Measurements from ENCODE around the gene TMEM132D.

TMEM132D gene

DNA sequence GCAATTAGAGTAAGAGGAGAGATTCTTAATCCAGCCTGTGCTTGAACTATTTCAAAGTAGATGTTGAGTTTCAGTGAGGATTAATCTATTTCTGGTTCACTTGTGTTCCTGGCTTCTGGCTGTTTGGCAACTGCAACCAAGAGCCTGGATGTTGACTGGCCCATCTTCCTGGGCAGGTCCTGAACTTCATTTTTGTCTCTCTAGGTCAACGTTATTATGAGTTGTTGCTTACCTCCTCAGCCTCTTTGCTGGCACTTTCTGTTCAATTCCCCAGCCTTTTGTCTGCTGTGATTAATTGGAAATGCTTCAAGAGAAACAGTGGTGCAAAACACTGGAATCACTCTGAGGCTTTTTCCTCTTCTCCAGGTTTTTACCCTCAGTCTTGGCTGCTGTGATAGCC, 56.8 kb downstream of the TMEM132D start:
- TF ChIP-seq, protein P1, sequence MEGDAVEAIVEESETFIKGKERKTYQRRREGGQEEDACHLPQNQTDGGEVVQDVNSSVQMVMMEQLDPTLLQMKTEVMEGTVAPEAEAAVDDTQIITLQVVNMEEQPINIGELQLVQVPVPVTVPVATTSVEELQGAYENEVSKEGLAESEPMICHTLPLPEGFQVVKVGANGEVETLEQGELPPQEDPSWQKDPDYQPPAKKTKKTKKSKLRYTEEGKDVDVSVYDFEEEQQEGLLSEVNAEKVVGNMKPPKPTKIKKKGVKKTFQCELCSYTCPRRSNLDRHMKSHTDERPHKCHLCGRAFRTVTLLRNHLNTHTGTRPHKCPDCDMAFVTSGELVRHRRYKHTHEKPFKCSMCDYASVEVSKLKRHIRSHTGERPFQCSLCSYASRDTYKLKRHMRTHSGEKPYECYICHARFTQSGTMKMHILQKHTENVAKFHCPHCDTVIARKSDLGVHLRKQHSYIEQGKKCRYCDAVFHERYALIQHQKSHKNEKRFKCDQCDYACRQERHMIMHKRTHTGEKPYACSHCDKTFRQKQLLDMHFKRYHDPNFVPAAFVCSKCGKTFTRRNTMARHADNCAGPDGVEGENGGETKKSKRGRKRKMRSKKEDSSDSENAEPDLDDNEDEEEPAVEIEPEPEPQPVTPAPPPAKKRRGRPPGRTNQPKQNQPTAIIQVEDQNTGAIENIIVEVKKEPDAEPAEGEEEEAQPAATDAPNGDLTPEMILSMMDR (conservative IDR thresholded peaks at IDR 0.05; ENCODE audit: control insufficient read depth, insufficient read depth, low read depth, low read length), result no peak
- DNase-seq (ENCODE audit: low read depth), result no peak
- H3K4me3 ChIP-seq (ENCODE audit: control insufficient read depth, low read depth, low read length), result no peak overlapping the region

DNA sequence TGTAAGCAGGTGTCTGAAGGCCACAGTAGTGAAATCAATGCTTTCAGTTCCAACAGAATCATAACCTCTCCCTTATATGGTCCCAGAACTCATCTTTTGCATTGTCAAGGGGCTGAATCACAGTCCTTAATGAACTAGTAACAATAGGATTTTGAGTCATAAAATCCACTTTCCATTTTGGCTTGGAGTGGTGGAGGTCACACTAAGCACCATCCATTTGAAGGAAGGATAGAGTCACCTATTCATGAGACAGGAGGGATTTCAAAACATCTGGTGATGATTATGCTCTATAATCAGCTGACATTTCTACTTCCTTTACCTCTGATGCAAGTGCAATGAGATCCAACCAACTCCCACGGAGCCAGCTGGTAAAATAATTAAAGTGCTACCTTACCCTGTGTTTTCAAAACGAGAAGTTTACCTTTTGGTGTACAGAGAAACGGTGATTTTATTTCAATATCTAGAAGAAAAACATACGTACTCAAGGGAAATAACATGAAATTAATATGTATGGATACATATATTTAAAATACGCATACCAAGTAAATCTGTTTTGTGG, 59.1 kb downstream of the TMEM132D start:
- H3K4me3 ChIP-seq (ENCODE audit: control insufficient read depth, low read depth, low read length), result no peak overlapping the region
- DNase-seq (ENCODE audit: low read depth), result no peak
- TF ChIP-seq, protein P1 (conservative IDR thresholded peaks at IDR 0.05; ENCODE audit: control insufficient read depth, insufficient read depth, low read depth, low read length), result no peak

DNA sequence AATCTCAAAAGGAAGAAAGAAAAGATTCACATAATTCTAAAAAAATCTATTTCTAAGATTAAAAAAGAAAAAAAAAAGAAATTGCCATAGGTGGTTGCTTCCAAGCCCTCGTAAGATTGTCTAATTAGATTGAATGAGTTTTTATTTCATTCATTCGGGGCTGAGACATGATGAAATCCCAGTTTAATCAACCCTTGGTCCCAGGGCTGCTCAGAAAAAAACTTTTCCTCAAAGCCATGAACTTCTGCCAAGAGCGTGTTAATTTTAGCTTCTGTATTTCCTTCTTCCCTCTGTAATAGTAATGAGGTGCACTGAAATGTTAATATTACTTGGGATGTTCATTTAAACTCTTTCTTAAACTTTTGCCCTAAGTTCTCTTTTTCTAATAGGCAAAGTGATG, 62.6 kb downstream of the TMEM132D start:
- no peak overlapping the region for H3K4me3 ChIP-seq (ENCODE audit: control insufficient read depth, low read depth, low read length)
- TF ChIP-seq, protein P1 (conservative IDR thresholded peaks at IDR 0.05; ENCODE audit: control insufficient read depth, insufficient read depth, low read depth, low read length), result no peak
- no peak for DNase-seq (ENCODE audit: low read depth)

DNA sequence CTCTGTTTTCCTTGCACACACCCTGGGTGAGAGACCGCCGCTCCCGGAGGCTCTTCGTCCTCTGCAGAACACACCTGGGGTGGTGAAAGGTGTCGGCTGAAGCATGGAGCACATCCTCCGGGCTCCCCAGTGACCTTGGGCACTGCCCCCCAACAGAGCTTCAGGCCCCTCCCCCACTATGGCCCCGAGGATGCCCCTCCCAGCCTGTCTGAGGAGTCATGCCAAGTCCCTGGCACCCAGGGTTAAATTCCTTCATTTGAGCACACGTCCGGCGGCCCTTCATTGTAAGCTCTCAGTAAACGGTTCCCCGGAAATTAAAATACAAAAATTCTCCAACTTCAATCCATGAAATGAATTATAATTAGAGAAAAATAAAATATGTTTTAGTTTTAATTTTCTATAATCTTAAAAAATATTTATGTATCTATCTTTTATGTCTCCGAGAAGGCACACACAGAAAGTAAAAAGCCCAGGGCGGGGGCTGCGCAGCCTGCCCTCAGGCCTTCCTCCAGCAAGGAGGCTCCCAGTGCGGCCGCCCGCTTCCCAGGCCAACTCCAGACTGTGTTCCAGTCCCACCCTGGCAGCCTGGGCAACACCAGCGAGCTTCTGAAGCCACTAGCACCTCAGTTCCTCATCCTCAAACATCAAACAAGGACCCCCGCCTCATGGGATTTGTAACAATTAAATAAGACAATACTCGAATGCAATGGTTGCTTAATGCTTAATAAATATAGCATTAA, 63.5 kb downstream of the TMEM132D start:
- TF ChIP-seq, protein P1 (conservative IDR thresholded peaks at IDR 0.05; ENCODE audit: control insufficient read depth, insufficient read depth, low read depth, low read length), result no peak
- no peak for DNase-seq (ENCODE audit: low read depth)
- H3K4me3 ChIP-seq (ENCODE audit: control insufficient read depth, low read depth, low read length), result no peak overlapping the region

- DNase-seq (ENCODE audit: low read depth), result no peak
- TF ChIP-seq, protein P1 (conservative IDR thresholded peaks at IDR 0.05; ENCODE audit: control insufficient read depth, insufficient read depth, low read depth, low read length), result no peak
- no peak overlapping the region for H3K4me3 ChIP-seq (ENCODE audit: control insufficient read depth, low read depth, low read length)
Measured at GRCh38 chr12:129839679-129840078, 64.1 kb downstream of the TMEM132D start.

DNA sequence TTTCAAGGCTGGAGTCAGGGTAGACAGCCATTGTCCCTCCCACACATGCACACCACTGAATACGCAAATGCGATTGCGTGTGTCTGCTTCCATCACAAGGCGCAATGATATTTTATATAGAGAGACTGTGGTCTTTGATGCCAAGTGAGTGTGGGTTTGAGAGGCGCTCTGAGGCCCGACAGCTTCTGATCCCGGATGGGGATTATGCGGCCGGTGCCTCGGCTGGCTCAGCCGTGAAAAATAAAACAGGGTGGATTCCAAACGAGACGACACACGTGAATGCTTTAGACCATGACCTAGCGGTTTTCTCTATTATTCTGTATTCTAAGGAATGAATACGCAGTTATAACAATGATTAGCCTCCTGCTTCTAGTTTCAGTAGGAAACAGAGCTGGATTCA, 72.5 kb downstream of the TMEM132D start:
- TF ChIP-seq, protein P1 (conservative IDR thresholded peaks at IDR 0.05; ENCODE audit: control insufficient read depth, insufficient read depth, low read depth, low read length), result no peak
- no peak for DNase-seq (ENCODE audit: low read depth)
- no peak overlapping the region for H3K4me3 ChIP-seq (ENCODE audit: control insufficient read depth, low read depth, low read length)

All from fibroblast of mammary gland (primary cell).